MCF 10A (cell line): Measurements from ENCODE around the gene FSCN2. TPM values are rescaled to one million over a fixed set of nuclear protein-coding genes. Genes with fewer than 3 reads are reported as not detected.

Experiments
- BruUV-seq: library from RNA; stranded (reverse); fragments of 400-500 nt; replicated peaks from 2 replicates; lab custom pipeline; 2021; lab: Mats Ljungman, UMichigan
- CTCF ChIA-PET: fragments of 300-600 bp; sonication (Branson Sonifier 250); formaldehyde crosslinking; extraction: SDS; loops from one replicate; lab custom pipeline; 2021; ENCODE audit warnings: antibody characterized with exemption, inconsistent platforms; lab: Yijun Ruan, JAX
- POLR2A ChIA-PET: fragments of 300-600, 350-650 bp; sonication (Branson Sonifier 250); formaldehyde crosslinking; extraction: SDS; loops from one replicate; lab custom pipeline; 2020; ENCODE audit warnings: antibody characterized with exemption, inconsistent platforms; lab: Yijun Ruan, JAX
- DNase-seq: peaks from one replicate; pipeline ENCODE4 v3.0.0-alpha.2; 2018; ENCODE audit not compliant: unreplicated experiment
- H3K27ac Mint-ChIP-seq: one replicate; pipeline ENCODE4 v1.8.0; 2022; ENCODE audit warnings: mild to moderate bottlenecking, low read depth, mixed read lengths; ENCODE audit not compliant: unreplicated experiment
- H3K27me3 Mint-ChIP-seq: one replicate; pipeline ENCODE4 v1.8.0; 2022; ENCODE audit warnings: mixed read lengths; ENCODE audit not compliant: insufficient read depth, unreplicated experiment
- H3K36me3 Mint-ChIP-seq: one replicate; pipeline ENCODE4 v1.8.0; 2022; ENCODE audit warnings: mild to moderate bottlenecking, moderate library complexity, mixed read lengths; ENCODE audit not compliant: insufficient read depth, unreplicated experiment
- H3K4me1 Mint-ChIP-seq: one replicate; pipeline ENCODE4 v1.8.0; 2022; ENCODE audit warnings: mixed read lengths; ENCODE audit not compliant: insufficient read depth, unreplicated experiment
- H3K4me3 Mint-ChIP-seq: one replicate; pipeline ENCODE4 v1.8.0; 2022; ENCODE audit warnings: mild to moderate bottlenecking, moderate library complexity, mixed read lengths; ENCODE audit not compliant: unreplicated experiment
- H3K9me3 Mint-ChIP-seq: one replicate; pipeline ENCODE4 v1.8.0; 2022; ENCODE audit warnings: mixed read lengths; ENCODE audit not compliant: unreplicated experiment
- CTCF ChIP-seq: fragments of 200-600 bp; IDR thresholded peaks from one replicate; pipeline ENCODE4 v1.8.0; 2022; ENCODE audit warnings: antibody characterized with exemption, mild to moderate bottlenecking; ENCODE audit not compliant: unreplicated experiment
- intact Hi-C: fragments of 100-400 bp; cut with micrococcal nuclease; formaldehyde crosslinking; loops from 2 replicates; pipeline ENCODE4 v1.14.1; 2022
- total RNA-seq: library from RNA; stranded (reverse); gene quantifications from 2 replicates; pipeline ENCODE4 v1.2.3, GENCODE V29; 2022

FSCN2 gene
- total RNA-seq, 1 experiment from 2014 or later, result not detected

- BruUV-seq, result no TSS peak
- peak overlapping the region; percentile 42 for H3K27ac Mint-ChIP-seq
Observed at GRCh38 chr17:81520021-81520901, 7.9 kb upstream of the FSCN2 start.

GRCh38 chr17:81522491-81523401 lies 5.4 kb upstream of the FSCN2 start:
- H3K36me3 Mint-ChIP-seq, result peaks cover 6% of the 10 kb centered on the region
- H3K27me3 Mint-ChIP-seq, result no peaks in the 10 kb centered on the region
- H3K4me1 Mint-ChIP-seq, result no peaks in the 10 kb centered on the region
- intact Hi-C loops, result no loop called here
- POLR2A ChIA-PET, result interaction anchor here (0.7 kb wide), 2 partner anchors 8 to 278 kb away, joined by 3 read pairs; no protein-coding TSS in a partner anchor
- BruUV-seq, result no TSS peak
- H3K9me3 Mint-ChIP-seq, result no peaks in the 10 kb centered on the region
- no peak for DNase-seq
- no peak for TF ChIP-seq CTCF
- H3K4me3 Mint-ChIP-seq, result no peak overlapping the region
- no peak overlapping the region for H3K27ac Mint-ChIP-seq
- CTCF ChIA-PET, result interaction anchor here (0.5 to 0.7 kb wide), 4 partner anchors 154 to 521 kb away, joined by 3 read pairs; no protein-coding TSS in a partner anchor

More at GRCh38 chr17:81520021-81520901, 7.9 kb upstream of the FSCN2 start:
- Mint-ChIP-seq H3K4me1 (no peaks in the 10 kb centered on the region), H3K9me3 (no peaks in the 10 kb centered on the region), H3K36me3 (peaks cover 7% of the 10 kb centered on the region), H3K27me3 (no peaks in the 10 kb centered on the region), H3K4me3 (peak overlapping the region; percentile 49)
- intact Hi-C loops, result no loop called here
- DNase-seq, result no peak
- CTCF ChIA-PET, result interaction anchor here (0.6 to 1.7 kb wide), 2 partner anchors 81 to 115 kb away, joined by 4 read pairs; no protein-coding TSS in a partner anchor
- TF ChIP-seq CTCF, result no peak
- POLR2A ChIA-PET, result interaction anchor here (0.8 to 2.4 kb wide), 3 partner anchors 11 to 32 kb away, joined by 3 to 14 read pairs (median 14); partner anchors contain the start of gene FAAP100

- H3K4me3 Mint-ChIP-seq, result no peak overlapping the region
- intact Hi-C loops, result no loop called here
Observed at GRCh38 chr17:81523402-81524038, 4.7 kb upstream of the FSCN2 start.

More at GRCh38 chr17:81523402-81524038, 4.7 kb upstream of the FSCN2 start:
- no TSS peak for BruUV-seq
- ChIA-PET CTCF (interaction anchor here (0.7 kb wide), 1 partner anchor 397 kb away, joined by 3 read pairs; no protein-coding TSS in a partner anchor), POLR2A (interaction anchor here (0.7 kb wide), 2 partner anchors 9 to 279 kb away, joined by 3 read pairs; no protein-coding TSS in a partner anchor)
- Mint-ChIP-seq H3K9me3 (no peaks in the 10 kb centered on the region), H3K27ac (no peak overlapping the region), H3K27me3 (no peaks in the 10 kb centered on the region), H3K36me3 (peaks cover 6% of the 10 kb centered on the region), H3K4me1 (no peaks in the 10 kb centered on the region)
- no peak for TF ChIP-seq CTCF
- DNase-seq, result peak; percentile 51
